ENCODE data around the gene TAGLN.

DNA sequence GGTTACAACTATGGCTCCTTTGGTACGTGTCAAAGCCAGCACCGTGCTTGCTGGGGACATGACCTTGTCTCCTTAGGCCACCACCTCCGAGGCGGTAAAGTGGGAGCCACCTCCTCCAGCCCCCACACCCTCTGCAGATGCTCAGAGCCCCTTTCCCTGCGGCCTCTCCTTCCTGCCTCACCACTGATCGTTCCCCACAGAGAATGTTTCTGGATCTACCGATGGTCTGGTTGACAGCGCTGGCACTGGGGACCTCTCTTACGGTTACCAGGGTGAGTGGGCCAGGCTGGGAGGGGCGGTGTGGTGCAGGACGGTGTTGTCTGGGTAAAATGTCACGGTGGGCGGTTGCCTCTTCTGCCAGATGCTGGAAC lies 11.8 kb upstream of the TAGLN start:
- TF ChIP-seq, protein P1, sequence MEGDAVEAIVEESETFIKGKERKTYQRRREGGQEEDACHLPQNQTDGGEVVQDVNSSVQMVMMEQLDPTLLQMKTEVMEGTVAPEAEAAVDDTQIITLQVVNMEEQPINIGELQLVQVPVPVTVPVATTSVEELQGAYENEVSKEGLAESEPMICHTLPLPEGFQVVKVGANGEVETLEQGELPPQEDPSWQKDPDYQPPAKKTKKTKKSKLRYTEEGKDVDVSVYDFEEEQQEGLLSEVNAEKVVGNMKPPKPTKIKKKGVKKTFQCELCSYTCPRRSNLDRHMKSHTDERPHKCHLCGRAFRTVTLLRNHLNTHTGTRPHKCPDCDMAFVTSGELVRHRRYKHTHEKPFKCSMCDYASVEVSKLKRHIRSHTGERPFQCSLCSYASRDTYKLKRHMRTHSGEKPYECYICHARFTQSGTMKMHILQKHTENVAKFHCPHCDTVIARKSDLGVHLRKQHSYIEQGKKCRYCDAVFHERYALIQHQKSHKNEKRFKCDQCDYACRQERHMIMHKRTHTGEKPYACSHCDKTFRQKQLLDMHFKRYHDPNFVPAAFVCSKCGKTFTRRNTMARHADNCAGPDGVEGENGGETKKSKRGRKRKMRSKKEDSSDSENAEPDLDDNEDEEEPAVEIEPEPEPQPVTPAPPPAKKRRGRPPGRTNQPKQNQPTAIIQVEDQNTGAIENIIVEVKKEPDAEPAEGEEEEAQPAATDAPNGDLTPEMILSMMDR (IDR thresholded peaks at IDR 0.05), result no peak
- TF ChIP-seq POLR2A (IDR thresholded peaks at IDR 0.05), result no peak

All from uterus (tissue), 2 donors.